ENCODE measurements around the gene FGF18. TPM values are rescaled to one million over a fixed set of nuclear protein-coding genes. Genes with fewer than 3 reads are reported as not detected.

FGF18 gene
- total RNA-seq, 4 donors from 2014 or later: 0.14 to 0.32 TPM; not detected in 2

DNA sequence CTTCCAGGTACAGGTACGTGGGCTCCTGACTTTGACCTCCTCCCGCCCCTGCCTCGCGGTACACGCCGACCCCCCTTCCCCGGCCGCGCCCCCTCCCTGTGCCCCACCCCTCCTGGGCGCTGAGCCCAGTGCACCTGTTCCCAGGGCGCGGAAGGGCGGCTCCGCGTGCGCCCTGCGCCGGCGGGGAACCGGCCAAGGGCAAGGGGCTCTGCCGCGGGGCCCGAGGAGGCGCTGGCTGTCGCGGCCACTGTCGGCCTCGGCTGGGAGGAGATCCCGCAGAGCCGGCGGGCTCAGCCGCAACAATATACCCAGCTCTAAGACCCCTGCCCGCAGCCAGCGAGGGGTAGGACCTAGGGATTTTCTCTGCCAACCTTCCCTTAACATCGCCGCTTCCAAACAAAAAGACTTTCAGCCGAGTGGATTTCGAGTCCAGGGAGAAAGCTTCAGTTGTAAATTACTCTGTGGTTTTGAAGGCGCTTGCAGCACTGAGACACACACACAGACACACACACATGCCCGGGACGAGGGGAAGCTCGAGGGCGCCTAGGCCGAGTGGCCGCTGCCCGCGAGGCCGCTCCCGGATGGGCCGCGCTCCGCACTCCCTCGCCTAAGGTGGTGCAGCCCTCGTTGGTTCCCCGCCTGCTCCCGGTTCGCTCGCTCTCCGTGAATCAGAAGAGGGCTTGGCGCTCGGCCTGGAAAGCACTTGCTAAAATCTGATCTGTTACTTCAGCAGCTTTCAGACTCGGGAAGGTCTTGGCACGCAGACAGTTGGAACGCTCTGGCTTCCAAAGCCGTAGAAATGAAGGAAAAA, 1.2 kb downstream of the FGF18 start:
- Histone ChIP-seq H3K4me3 (peak overlapping the region in 3 of 4 donors; percentile 23 to 48 (median 40)), H3K36me3 (no peaks in the 10 kb centered on the region), H3K27ac (peak overlapping the region in 1 of 4 donors; percentile 20), H3K27me3 (peaks cover 29% of the 10 kb centered on the region), H3K4me1 (peaks cover 19 to 30% (median 27%) of the 10 kb centered on the region in 4 donors), H3K9me3 (no peaks in the 10 kb centered on the region)
- TF ChIP-seq POLR2AphosphoS5 (IDR thresholded peaks at IDR 0.05) (no peak), POLR2A (IDR thresholded peaks at IDR 0.05) (no peak), EP300 (IDR thresholded peaks at IDR 0.05; ENCODE audit: low read depth) (no peak)
- TF ChIP-seq, protein P1, sequence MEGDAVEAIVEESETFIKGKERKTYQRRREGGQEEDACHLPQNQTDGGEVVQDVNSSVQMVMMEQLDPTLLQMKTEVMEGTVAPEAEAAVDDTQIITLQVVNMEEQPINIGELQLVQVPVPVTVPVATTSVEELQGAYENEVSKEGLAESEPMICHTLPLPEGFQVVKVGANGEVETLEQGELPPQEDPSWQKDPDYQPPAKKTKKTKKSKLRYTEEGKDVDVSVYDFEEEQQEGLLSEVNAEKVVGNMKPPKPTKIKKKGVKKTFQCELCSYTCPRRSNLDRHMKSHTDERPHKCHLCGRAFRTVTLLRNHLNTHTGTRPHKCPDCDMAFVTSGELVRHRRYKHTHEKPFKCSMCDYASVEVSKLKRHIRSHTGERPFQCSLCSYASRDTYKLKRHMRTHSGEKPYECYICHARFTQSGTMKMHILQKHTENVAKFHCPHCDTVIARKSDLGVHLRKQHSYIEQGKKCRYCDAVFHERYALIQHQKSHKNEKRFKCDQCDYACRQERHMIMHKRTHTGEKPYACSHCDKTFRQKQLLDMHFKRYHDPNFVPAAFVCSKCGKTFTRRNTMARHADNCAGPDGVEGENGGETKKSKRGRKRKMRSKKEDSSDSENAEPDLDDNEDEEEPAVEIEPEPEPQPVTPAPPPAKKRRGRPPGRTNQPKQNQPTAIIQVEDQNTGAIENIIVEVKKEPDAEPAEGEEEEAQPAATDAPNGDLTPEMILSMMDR (IDR thresholded peaks at IDR 0.05): no peak
- in situ Hi-C loops (cut with MboI; ENCODE audit: low pct_ligation_motif_present in 1 of 4, low pct_unique_long_range_greater_than_20kb in 1 of 4, low sequenced_read_pairs in 3 of 4): loop anchor here (25.0 kb wide), 2 partner anchors 492 to 617 kb away; no protein-coding TSS in a partner anchor
- intact Hi-C loops (cut with DNase I; ENCODE audit: low total_unique reads): no loop called here
- WGBS, 2 donors (ENCODE audit: low coverage in 1 of 2): 2% methylated on average over 46 of the region's 65 CpGs; no CpG with 5 or more reads in 1 of the 2 donors
- DNase-seq: peak; percentile 64

GRCh38 chr5:171421331-171422262, 2.1 kb downstream of the FGF18 start:
- WGBS, 2 donors (ENCODE audit: low coverage in 1 of 2): 46 to 64% methylated on average over 4 to 16 of the region's 16 CpGs
- peaks cover 19 to 30% (median 27%) of the 10 kb centered on the region in 4 donors for H3K4me1 ChIP-seq
- DNase-seq: no peak
- peak overlapping the region in 1 of 4 donors; percentile 20 for H3K27ac ChIP-seq
- TF ChIP-seq, protein P1 (IDR thresholded peaks at IDR 0.05): no peak
- TF ChIP-seq EP300 (IDR thresholded peaks at IDR 0.05; ENCODE audit: low read depth): no peak
- no peak for TF ChIP-seq POLR2A (IDR thresholded peaks at IDR 0.05)
- no peak for TF ChIP-seq POLR2AphosphoS5 (IDR thresholded peaks at IDR 0.05)
- peak overlapping the region in 2 of 4 donors; percentile 40 to 48 for H3K4me3 ChIP-seq
- H3K27me3 ChIP-seq: peaks cover 29% of the 10 kb centered on the region
- intact Hi-C loops (cut with DNase I; ENCODE audit: low total_unique reads): no loop called here
- no peaks in the 10 kb centered on the region for H3K36me3 ChIP-seq
- in situ Hi-C loops (cut with MboI; ENCODE audit: low pct_ligation_motif_present in 1 of 4, low pct_unique_long_range_greater_than_20kb in 1 of 4, low sequenced_read_pairs in 3 of 4): loop anchor here (25.0 kb wide), 2 partner anchors 491 to 616 kb away; no protein-coding TSS in a partner anchor
- H3K9me3 ChIP-seq: no peaks in the 10 kb centered on the region

- Histone ChIP-seq H3K9me3 (no peaks in the 10 kb centered on the region), H3K27me3 (peaks cover 29% of the 10 kb centered on the region), H3K36me3 (no peaks in the 10 kb centered on the region), H3K4me3 (no peak overlapping the region), H3K4me1 (peaks cover 19 to 30% (median 27%) of the 10 kb centered on the region in 4 donors), H3K27ac (no peak overlapping the region)
- TF ChIP-seq, protein P1 (IDR thresholded peaks at IDR 0.05): no peak
- TF ChIP-seq POLR2A (IDR thresholded peaks at IDR 0.05) (no peak), EP300 (IDR thresholded peaks at IDR 0.05; ENCODE audit: low read depth) (no peak)
- intact Hi-C loops (cut with DNase I; ENCODE audit: low total_unique reads) (no loop called here), in situ Hi-C loops (cut with MboI; ENCODE audit: low pct_ligation_motif_present in 1 of 4, low pct_unique_long_range_greater_than_20kb in 1 of 4, low sequenced_read_pairs in 3 of 4) (loop anchor here (25.0 kb wide), 2 partner anchors 490 to 615 kb away; no protein-coding TSS in a partner anchor)
- DNase-seq: no peak
- WGBS, 2 donors (ENCODE audit: low coverage in 1 of 2): 95% methylated on average over 2 of the region's 2 CpGs; no CpG with 5 or more reads in 1 of the 2 donors
Observed at GRCh38 chr5:171422495-171422894, 3.0 kb downstream of the FGF18 start.
